Measurements from ENCODE around the gene CLK4.
A peak's percentile ranks its signal among the peaks of the same experiment; 100 is the strongest.

The CLK4 gene

DNA sequence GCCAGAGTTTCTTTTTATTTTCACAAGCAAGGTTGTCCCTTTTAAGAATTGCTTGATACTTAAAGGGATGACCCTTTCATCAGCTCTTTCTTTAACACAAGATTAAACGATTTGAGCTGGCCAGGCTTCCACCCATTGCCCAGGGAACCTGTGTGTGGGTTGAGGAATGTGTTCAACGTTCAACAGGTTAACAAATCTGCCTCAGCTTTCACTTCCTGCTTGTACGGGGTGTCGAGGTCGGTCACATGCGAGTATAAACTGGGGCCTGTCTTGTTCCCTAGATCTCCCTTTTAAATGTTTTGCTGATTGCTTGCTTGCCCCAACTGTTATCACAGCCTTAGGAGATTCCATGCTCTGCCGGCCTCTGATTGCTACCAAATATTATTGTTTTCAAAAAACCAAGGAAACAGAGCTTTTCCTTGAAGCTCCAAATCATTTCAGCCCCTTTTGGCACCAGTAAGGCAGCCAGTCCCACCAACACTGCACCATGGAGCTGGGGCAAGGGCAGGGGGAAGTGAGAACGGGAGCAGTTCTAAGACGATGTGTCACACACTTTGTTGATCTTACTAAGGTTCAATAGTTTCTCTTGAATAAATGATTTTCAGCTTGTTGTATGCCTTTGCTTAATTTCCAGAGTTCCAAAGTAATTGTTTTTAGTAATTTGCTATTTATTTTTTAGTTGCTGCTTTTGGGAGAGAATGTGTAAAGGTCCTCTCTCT is 10.7 kb upstream of the CLK4 start:
- DNase-seq (ENCODE audit: low read depth in 2 of 2) = no peak

DNA sequence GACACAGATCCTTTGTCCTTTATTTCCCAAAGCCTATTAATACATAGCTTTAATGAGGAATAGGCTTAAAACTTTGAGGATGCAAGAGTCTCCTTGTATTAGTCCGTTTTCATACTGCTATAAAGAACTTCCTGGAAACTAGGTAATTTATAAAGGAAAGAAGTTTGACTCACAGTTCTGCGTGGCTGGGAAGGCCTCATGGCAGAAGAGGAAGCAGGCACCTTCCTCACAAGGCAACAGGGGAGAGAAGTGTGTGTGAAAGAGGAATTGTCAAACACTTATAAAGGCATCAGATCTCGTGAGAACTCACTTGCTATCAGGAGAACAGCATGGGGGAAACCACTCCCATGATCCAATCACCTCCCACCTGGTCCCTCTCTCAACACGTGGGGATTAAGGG is 5.4 kb upstream of the CLK4 start:
- DNase-seq (ENCODE audit: low read depth in 2 of 2) = no peak

DNA sequence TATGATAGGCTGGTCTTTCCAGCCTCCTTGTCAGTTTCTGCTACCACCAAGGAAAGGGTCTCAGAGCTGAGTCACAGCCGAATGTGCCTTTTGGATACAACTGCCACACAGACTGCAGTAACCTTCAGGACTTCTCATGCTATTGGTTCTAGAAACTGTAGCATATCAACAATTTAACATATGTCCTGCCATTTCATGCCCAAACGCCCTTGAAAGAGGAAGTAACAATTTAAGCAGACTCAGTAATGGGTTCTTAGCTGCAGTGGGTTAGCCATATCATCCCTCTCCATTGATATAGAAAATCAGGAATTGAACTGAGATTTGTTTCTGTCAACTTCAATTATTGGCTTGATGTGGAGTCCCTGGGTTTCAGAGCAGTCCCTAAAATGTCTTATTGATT is 4.1 kb upstream of the CLK4 start:
- no peak for DNase-seq (ENCODE audit: low read depth in 2 of 2)

DNA sequence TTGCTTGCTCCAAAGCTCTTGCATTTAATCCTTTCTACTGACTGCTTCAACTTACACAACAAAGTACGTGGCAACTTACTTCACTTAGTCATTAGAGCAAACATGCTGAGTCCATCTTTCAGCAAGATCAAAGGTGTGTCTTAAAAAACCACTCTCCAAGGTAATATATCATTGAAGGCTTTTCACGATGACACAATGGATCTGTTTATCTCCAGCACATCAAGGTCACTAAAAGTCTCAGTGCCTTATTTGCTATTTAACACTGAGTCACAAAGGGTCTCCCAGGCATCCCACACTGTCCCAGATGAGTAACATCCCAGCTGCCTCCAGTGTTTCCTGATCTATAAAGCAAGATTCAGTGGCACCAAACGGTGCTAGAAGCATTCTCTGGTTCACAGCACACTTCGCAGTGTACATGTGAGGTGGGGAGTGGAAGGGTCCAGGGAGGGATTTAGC is 3.7 kb upstream of the CLK4 start:
- no peak for DNase-seq (ENCODE audit: low read depth in 2 of 2)

DNA sequence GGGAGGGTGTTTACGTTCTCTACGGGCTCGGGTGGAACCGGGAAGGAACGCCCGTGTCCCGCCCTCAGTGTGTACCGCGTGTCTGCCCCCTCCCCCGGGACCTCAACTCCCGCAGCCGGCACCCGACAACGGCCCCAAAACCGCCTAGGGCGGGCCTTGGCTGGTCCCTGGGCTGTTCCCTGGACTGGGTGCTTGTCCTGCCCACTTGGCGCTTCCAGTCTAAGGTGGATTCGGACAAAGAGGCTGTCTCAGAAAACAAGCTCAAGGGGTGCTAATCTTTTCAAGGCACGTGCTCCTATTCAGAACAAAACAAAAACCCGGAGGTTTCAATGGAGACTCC is 379 bp upstream of the CLK4 start:
- no peak for DNase-seq (ENCODE audit: low read depth in 2 of 2)

DNA sequence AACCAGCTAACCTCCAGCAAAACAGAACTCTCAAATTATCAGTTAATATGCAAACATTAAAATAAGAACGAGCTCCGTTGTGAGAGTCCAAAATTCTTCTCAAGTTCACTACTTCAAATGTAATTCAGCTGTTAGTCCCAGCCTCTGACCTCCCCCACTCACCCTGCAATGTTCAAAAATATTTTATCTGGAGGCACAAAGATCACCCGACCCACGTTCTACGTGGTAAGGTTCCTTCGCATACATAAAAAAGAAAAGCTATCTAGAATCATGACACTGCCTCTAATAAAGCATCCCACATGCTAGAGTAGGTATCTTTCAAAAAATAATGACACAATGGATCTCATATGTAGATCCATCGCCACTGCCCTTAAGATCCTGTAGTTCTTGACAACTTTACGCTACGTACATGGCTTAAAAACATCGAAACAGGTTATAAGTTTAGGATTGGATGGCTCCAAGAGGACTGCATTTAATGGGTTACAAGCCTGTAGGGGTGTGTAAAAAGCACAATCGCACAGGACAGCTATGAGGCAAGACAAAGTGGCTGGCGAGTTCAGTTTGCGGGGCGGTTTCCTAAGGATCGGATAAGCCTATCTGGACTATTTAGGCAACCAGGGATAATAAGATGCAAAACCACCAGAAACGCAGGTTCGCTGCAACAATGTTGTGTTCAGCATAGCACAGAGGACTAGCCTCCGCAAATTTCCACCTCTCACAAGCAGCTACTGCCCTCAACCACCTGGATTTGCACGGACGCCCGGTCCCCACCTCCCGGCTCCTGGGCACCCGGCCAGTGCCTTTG is 969 bp downstream of the CLK4 start:
- DNase-seq (ENCODE audit: low read depth in 2 of 2) = no peak

DNA sequence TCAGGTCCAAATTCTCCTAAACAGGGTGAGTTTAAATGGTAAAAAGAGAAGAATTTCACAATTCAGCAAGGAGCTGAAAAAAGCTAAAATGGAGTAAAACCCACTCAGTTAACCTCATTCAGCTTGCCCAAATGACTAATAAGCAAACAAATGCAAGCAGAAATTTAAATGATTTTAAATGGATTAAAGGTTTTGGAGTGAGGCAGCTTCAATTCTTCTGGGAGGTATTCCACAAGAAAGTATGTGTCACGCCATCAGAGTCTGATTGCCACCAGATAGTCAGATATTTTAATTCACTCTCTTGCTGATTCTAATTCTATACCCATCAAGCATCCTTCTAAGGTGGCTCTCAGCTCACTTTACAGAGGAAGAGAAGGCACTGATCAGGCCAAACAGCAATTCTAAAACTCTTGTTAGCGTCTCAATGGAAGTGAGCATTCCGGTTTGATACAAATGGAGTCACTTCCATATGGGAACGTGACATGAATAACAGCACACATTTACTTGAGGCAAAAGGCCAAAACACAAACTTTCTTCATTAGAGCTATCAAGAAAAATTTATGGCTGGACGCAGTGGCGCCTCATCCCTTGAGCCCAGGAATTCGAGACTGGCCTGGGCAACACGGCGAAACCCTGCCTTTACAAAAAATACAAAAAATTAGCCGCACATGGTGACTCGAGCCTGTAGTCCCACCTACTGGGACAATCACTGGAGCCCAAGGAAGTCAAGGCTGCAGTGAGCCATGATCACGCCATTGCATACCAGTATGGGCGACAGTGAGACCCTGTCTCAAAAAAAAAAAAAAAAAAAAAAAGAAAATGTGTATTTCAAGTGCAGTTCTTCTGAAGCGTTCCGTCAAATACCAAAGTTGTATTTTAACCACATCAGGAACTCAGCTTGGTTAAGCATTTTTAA is 2.0 kb downstream of the CLK4 start:
- no peak for DNase-seq (ENCODE audit: low read depth in 2 of 2)

DNA sequence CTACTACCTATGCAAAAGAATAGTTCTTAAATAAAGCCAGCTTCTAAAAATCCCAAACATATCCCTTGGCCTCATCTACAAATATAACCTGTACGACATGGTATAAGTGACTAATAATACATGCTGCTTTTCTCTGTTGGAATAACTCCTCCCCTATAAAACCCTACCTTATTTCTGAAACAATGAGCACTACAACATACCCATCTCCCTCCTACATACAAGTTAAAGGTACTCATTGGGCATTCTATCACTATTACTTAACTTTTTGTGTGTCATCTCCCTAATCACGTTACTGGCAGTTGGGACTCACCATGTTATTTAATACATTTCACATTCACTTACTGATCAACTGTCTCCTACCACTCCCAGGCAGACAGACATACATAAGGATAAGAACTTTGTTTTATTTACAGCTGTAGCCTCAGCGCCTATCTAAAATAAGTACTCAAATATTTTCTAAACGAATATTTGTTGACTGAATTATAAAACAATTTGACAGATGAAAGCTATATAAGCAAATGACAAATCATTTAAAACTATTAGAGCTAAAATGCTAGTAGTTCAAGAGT is 4.1 kb downstream of the CLK4 start:
- no peak for DNase-seq (ENCODE audit: low read depth in 2 of 2)

DNA sequence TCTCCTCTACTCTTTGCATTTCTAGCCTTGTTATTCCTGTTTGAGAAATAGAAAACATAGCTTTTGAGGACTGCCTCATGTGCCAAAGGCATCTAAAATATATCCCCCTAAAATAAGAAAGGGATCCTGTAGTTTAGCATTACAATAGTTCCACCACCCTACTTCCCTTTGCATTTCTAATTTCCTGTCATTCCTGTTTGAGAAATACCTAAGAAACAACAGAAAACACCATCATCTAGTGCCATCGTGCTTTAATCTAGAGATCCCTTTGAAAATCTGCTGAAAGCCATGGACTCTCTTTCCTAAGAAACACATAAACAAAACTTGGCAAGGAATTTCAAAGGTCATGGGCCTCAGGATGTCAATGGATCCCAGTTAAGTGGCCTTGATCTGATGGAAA is 7.5 kb downstream of the CLK4 start:
- DNase-seq (ENCODE audit: low read depth in 2 of 2) = no peak

DNA sequence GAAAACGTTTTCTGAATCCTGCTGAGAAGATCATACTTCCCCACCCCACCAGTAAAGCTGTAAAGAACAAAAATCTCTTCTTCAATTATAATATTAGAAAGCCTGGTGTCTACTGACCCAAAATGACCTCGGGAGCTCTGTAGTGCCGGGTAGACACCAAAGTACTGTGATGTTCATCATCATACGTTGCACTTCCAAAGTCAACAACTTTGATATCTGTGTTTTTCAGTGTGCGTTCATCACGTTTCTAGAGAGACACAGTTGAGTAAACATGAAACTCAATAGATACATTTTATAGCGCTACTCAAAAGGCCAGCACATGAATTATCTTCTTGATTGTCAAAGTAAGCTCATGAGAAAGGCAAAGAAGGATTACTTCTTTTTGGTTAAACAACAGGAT is 14.6 kb downstream of the CLK4 start:
- DNase-seq (ENCODE audit: low read depth in 2 of 2) = no peak

DNA sequence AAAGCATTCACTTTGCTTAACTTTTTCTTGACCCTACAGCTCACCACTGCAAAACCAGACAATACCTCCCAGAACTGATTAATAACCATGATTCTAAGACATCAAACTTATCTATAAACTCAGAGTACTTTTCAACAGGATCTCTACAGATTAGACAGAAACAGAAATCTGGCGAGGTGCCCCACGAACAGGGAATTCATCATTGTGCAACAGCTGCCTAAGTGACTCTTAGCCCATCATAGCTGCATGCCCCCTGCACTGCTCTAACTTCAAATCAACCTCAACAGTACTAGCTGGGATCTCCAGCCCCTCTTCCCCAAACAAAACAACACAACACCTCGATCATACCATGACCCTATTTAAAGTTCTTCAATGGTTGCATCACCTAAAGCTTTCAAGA is 20.6 kb downstream of the CLK4 start:
- no peak for DNase-seq (ENCODE audit: low read depth in 2 of 2)

DNA sequence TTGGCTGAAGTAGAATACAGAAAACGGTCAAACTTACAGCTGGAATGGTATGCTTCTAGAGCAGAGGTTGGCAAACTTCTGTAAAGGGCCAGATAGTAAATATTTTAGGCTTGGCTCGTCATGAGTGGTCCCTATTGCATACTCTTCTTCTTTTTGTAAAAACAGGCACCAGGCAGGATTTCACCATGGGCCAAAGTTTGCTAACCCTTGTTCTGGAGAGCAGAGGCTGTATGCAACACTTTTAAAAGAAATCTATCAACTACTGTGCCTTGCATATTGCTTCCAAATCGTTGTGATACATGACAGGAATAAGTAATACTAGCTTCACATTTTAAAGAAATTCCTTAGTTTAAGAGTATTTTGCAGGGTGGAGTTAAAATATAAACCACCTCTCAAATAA is 21.1 kb downstream of the CLK4 start:
- no peak for DNase-seq (ENCODE audit: low read depth in 2 of 2)

DNA sequence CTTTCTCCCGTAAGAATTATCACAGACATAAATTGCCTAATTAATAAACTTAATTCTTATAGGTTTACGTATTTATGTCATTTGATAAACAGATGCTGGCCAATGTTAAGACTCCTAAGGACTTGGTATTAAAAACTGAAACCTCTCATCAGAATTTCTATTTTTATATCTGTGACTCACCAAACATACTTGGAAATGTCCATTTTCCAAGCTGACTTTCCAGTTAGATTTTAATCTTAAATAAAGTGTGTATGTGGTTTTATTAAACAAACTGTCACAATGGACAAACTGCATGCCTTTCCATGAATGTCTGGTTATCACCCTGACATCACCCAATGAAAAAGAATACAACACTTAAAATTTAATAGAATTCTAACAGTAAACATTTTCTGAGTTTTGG is 24.1 kb downstream of the CLK4 start:
- no peak for DNase-seq (ENCODE audit: low read depth in 2 of 2)

DNA sequence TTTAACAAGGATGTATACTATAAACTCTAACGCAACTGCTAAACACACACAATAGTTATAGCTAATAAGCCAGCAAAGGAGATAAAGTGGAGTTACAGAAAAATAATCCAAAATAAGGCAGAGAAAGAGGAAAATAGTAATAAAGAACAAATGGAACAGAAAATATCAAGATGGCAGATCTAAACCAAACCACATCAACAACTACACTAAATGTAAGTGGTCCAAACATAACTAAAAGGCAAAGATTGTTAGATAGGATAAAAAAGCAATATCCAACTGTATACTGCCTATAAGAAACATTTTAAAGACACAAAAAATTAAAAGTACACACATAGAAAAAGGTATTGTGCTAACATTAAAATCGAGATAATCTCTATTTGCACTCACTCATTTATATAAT is 31.1 kb downstream of the CLK4 start:
- DNase-seq (ENCODE audit: low read depth in 2 of 2) = no peak

DNA sequence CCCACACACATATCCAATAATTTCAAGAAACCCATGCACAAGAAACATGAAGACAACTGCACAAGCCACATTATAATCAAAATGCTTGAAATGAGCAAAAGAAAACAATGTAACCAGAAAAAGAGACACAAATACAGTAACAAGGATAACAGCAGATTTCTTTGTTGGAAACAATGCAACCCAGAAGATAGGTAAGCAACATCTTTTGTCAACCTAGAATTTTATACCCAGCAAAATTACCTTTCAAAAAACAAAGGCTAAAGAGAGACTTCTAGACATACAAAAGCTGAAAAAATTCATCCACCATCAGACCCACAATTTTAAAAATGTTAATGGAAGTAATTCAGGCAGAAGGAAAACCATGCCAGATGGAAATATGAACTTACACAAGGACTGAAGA is 31.7 kb downstream of the CLK4 start:
- no peak for DNase-seq (ENCODE audit: low read depth in 2 of 2)

DNA sequence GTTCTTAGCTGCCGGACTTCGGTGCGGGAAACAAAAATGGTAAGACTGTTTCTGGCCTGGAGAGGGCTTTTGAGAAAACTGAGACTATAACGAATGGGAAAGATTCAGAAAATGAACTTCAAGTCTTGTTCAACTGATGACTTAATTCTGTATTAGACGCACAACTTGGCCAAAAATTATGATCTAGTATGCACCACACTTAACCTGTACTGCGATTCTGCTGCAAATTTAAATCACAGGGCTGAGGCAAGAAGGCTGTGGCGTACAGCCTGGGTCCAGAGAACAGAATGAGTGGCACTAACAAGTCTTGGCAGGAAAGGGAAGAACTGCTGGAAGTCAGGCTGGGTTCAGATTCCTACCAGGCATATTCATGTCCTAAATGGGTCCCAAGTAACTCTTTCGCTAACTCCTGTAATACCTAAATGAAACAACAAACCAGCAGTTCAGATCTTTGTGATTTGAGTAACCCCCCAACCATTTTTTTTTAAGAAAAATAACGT is 35.9 kb downstream of the CLK4 start:
- DNase-seq (ENCODE audit: low read depth in 2 of 2) = no peak

DNA sequence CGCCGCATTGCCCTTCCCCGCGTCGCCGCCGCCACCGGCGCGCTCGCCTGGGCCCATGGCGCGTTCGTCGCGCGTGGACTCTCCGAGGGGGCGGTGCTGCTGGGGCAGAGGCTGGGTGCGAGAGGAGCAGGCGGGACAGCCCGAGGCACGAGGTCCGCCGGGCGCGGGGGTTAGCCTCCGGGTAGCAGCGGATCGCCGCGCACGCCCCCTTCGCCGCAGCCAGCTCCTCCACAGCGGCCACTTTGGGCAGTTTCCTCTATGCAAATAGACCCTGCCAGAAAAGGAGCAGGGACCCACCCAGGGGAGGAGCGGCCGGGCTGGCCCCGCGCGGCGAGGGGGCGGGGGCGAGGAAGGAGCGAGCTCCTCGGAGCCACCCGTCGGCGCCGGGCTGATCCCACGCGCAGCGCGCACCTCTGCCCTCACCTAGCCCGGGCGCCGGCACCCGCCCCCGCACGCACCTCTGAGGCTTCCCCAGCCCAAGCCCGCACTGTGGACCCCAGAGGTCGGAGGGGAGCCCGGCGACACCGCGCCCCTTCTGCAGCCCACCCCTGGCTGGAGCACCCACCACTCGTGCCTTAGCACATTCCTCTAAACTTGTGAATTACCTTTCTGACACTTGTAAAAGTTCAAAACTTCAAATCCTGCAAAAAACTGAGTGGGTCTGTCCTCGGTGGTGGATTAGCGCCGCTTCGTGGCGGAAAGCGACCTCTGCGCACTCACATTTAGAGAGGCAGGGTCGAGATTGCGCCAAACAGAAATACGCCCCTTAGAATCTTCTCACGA is 36.5 kb downstream of the CLK4 start, which contains the start of gene COL23A1:
Gene COL23A1 (minus strand): TSS at position 253 of the 783 bp plus-strand sequence.
- DNase-seq (ENCODE audit: low read depth in 2 of 2) = peak in 1 of 2 donors; percentile 47

DNA sequence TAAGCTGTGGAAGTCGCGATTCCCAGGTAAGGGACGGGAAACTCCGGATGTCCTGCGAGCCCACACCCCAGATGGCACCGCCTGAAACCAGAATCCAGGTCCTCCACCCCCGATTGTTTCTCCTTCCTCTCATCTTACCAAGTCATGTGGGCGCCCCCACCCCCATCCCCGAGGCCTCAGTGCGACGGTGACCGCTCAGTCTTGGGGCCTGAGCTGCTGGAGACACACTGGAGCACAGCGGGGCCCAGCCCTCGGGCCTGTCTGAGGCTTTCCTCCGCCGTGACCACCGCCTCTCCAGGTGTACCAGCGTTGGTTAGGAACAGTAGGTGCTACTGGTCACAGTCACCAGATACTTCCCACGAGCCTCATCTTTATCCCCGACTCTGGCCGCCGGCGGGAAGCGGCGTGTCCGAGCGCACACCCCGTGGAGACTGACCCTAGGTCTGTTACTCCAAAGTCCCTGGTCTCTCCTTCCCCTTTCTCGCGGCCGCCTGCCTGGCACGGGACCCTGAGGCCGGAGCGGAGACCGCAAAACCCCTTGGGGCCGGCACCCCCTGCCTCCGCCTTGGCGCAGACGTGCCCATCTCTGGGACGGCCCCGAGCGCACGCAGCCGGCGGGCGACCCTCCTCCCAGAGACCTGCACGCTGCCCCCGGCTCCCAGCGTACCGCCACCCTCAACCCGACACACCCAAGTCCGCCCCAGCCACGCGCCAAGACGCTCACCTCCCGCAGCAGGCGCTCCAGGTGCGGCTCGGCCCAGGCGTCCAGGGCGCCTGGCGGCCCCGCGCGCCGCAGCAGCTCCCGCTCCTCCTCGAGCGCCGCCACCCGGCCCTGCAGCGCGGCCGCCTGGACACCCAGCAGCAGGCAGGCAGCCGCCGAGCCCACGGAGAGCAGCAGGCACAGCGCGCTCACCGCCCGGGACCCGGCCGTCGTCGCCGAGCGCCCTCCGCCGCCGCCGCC is 37.4 kb downstream of the CLK4 start:
- DNase-seq (ENCODE audit: low read depth in 2 of 2) = no peak

DNA sequence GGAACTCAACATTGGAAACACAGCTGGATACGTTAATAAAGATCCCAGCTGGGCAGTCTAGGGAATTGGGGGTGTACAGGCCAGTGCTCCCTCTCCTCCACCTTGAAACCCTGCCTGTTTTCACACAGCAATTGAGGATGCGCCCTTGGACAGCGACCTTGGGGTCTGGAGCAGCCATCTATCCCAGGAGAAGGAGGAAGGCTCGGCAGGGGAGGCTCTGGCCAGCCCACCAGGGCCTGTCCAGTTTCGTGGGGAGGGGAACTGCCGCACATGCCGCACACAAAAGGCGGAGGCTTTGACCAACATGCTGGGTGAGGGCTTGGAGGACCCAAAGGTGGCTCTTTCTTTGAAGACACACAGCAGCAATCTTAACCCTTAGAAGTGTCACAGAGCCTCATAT is 38.1 kb downstream of the CLK4 start:
- no peak for DNase-seq (ENCODE audit: low read depth in 2 of 2)
